Endodermal cell (in vitro differentiated cells): Measurements from ENCODE around the gene GNB2. TPM values are rescaled to one million over a fixed set of nuclear protein-coding genes. Genes with fewer than 3 reads are reported as not detected.

ENCODE experiments used
- DNase-seq: peaks from one replicate; pipeline ENCODE4 v3.0.0-alpha.2; 2017
- H3K27ac ChIP-seq: 2 replicates; pipeline ENCODE4 v1.5.1; 2013; ENCODE audit warnings: mild to moderate bottlenecking, low read depth, low read length, moderate library complexity
- H3K27me3 ChIP-seq: 2 replicates; pipeline ENCODE4 v1.6.1; 2013; ENCODE audit warnings: mild to moderate bottlenecking, low read length, moderate library complexity; ENCODE audit not compliant: insufficient read depth, control insufficient read depth, poor library complexity, severe bottlenecking
- H3K36me3 ChIP-seq: 2 replicates; pipeline ENCODE4 v1.7.0; 2013; ENCODE audit warnings: mild to moderate bottlenecking, low read length, moderate library complexity; ENCODE audit not compliant: control insufficient read depth, insufficient read depth
- H3K4me1 ChIP-seq: one replicate; pipeline ENCODE4 v1.7.0; 2013; ENCODE audit warnings: low read length; ENCODE audit not compliant: control insufficient read depth, insufficient read depth
- H3K4me3 ChIP-seq: 2 replicates; pipeline ENCODE4 v1.5.1; 2013; ENCODE audit warnings: mild to moderate bottlenecking, low read length, moderate library complexity
- H3K9ac ChIP-seq: 2 replicates; pipeline ENCODE4 v1.6.1; 2013; ENCODE audit warnings: mild to moderate bottlenecking, low read length, moderate library complexity; ENCODE audit not compliant: poor library complexity, severe bottlenecking; ENCODE audit errors: extremely low read depth
- H3K9me3 ChIP-seq: 2 replicates; pipeline ENCODE4 v1.6.1; 2013; ENCODE audit warnings: mild to moderate bottlenecking, low read length, moderate library complexity; ENCODE audit not compliant: control insufficient read depth
- H3K27ac Mint-ChIP-seq: 2 replicates; pipeline ENCODE4 v1.8.0; 2020; ENCODE audit warnings: mixed read lengths
- H3K27me3 Mint-ChIP-seq: 2 replicates; pipeline ENCODE4 v1.8.0; 2021; ENCODE audit warnings: mild to moderate bottlenecking, mixed read lengths; ENCODE audit not compliant: insufficient read depth
- H3K36me3 Mint-ChIP-seq: 2 replicates; pipeline ENCODE4 v1.8.0; 2020; ENCODE audit warnings: low read depth, mixed read lengths
- H3K4me1 Mint-ChIP-seq: 2 replicates; pipeline ENCODE4 v1.8.0; 2020; ENCODE audit warnings: mixed read lengths
- H3K4me3 Mint-ChIP-seq: 2 replicates; pipeline ENCODE4 v1.8.0; 2020; ENCODE audit warnings: mild to moderate bottlenecking, moderate library complexity, mixed read lengths
- H3K9me3 Mint-ChIP-seq: 2 replicates; pipeline ENCODE4 v1.8.0; 2020; ENCODE audit warnings: mild to moderate bottlenecking, mixed read lengths
- CTCF ChIP-seq: fragments of 200-600 bp; sonication (generic); conservative IDR thresholded peaks from 2 replicates; pipeline ENCODE4 v1.5.0; 2021; ENCODE audit warnings: antibody characterized with exemption, mild to moderate bottlenecking
- WGBS, 2 experiments: methylation state at CpG; one replicate each; pipeline versions ENCODE4 v1.1.5 to v1.1.7; 2013; ENCODE audit warnings: missing lambda C conversion rate in 2 of 2, mixed read lengths in 1 of 2; ENCODE audit not compliant: insufficient coverage in 1 of 2, insufficient read length in 1 of 2; 5-methylcytosine and 5-hydroxymethylcytosine counted together
- total RNA-seq, 2 donors: library from RNA; stranded (reverse); fragmentation: NEBNext Ultra II Directional in 1 of 2; extraction: Animal tissue kit (Norgen Biotek cat#: 25700) in 1 of 2; gene quantifications; 2 replicates in 1 of 2; 3 replicates in 1 of 2; pipeline ENCODE4 v1.2.1, GENCODE V29; 2021

Gene GNB2
- total RNA-seq, 2 donors from 2014 or later = 197 to 230 TPM

GRCh38 chr7:100686201-100686821 lies 12.8 kb downstream of the GNB2 start:
- Histone ChIP-seq H3K4me3 (no peak overlapping the region), H3K27ac (no peak overlapping the region), H3K4me1 (peaks cover 5% of the 10 kb centered on the region), H3K27me3 (no peaks in the 10 kb centered on the region), H3K9ac (no peak overlapping the region), H3K36me3 (peaks cover 58% of the 10 kb centered on the region), H3K9me3 (no peaks in the 10 kb centered on the region)
- H3K4me3 Mint-ChIP-seq = no peak overlapping the region
- no peak for TF ChIP-seq CTCF
- DNase-seq = no peak
- H3K27ac Mint-ChIP-seq = no peak overlapping the region
- H3K4me1 Mint-ChIP-seq = peaks cover 3% of the 10 kb centered on the region
- H3K36me3 Mint-ChIP-seq = peaks cover 42% of the 10 kb centered on the region
- 95 to 96% methylated on average over 27 to 33 of the region's 33 CpGs for WGBS, 2 experiments
- H3K27me3 Mint-ChIP-seq = no peaks in the 10 kb centered on the region
- no peaks in the 10 kb centered on the region for H3K9me3 Mint-ChIP-seq

GRCh38 chr7:100686822-100687211 lies 13.3 kb downstream of the GNB2 start:
- Mint-ChIP-seq H3K4me1 (peaks cover 7% of the 10 kb centered on the region), H3K27ac (no peak overlapping the region), H3K4me3 (no peak overlapping the region), H3K9me3 (no peaks in the 10 kb centered on the region), H3K36me3 (peaks cover 38% of the 10 kb centered on the region), H3K27me3 (no peaks in the 10 kb centered on the region)
- H3K9ac ChIP-seq = no peak overlapping the region
- no peak overlapping the region for H3K27ac ChIP-seq
- H3K4me3 ChIP-seq = no peak overlapping the region
- TF ChIP-seq CTCF = no peak
- no peak for DNase-seq
- whole genome bisulfite sequencing, 2 experiments = 95% methylated on average over 14 to 17 of the region's 17 CpGs
- H3K36me3 ChIP-seq = peaks cover 53% of the 10 kb centered on the region
- H3K27me3 ChIP-seq = no peaks in the 10 kb centered on the region
- H3K9me3 ChIP-seq = no peaks in the 10 kb centered on the region
- peaks cover 7% of the 10 kb centered on the region for H3K4me1 ChIP-seq

GRCh38 chr7:100687261-100687660 lies 13.7 kb downstream of the GNB2 start:
- no peak overlapping the region for H3K4me3 ChIP-seq
- peaks cover 9% of the 10 kb centered on the region for H3K4me1 ChIP-seq
- H3K27me3 ChIP-seq = no peaks in the 10 kb centered on the region
- no peak for TF ChIP-seq CTCF
- H3K9ac ChIP-seq = no peak overlapping the region
- no peaks in the 10 kb centered on the region for H3K9me3 ChIP-seq
- H3K4me3 Mint-ChIP-seq = no peak overlapping the region
- H3K36me3 Mint-ChIP-seq = peaks cover 36% of the 10 kb centered on the region
- H3K27ac Mint-ChIP-seq = no peak overlapping the region
- no peak for DNase-seq
- H3K4me1 Mint-ChIP-seq = peaks cover 10% of the 10 kb centered on the region
- no peaks in the 10 kb centered on the region for H3K9me3 Mint-ChIP-seq
- no peaks in the 10 kb centered on the region for H3K27me3 Mint-ChIP-seq
- no peak overlapping the region for H3K27ac ChIP-seq
- H3K36me3 ChIP-seq = peaks cover 49% of the 10 kb centered on the region
- WGBS, 2 experiments = 94 to 97% methylated on average over 14 to 22 of the region's 22 CpGs
